Measurements from ENCODE around the gene OAT. TPM values are rescaled to one million over a fixed set of nuclear protein-coding genes. Genes with fewer than 3 reads are reported as not detected.

Gene OAT
- polyA plus RNA-seq, 2 of the 4 experiments (the other 2 are of a cell fraction), result 81.3 to 97.6 TPM

DNA sequence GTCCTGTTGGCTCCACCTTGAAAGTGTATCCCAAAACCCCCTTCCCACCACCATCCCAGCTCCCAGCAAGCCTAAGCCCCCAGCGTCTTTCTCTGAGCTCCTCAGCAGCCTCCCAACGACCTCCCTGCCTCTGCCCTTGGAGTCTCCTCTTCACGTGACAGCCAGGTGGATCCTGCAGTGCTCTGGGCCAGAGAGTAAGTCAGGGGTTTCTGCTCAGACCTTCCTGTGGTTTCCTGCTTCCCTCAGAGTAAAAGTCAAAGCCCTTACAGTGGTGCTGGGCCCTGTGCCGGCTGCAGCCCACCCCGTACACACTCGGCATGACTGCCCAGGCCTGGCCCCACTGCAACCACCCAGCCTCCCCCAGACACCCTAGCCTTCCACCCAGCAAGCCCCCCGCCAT, 51.9 kb downstream of the OAT start:
- H3K4me3 ChIP-seq, result no peak overlapping the region
- DNase-seq (ENCODE audit: low read depth in 1 of 2, low spot score in 1 of 2) (no peak), FAIRE-seq (no peak), ATAC-seq (no peak)
- H3K4me1 ChIP-seq, result no peaks in the 10 kb centered on the region
- ChIA-PET CTCF (interaction anchor here (2.1 to 2.4 kb wide), 2 partner anchors 23 to 372 kb away, joined by 9 read pairs; no protein-coding TSS in a partner anchor), POLR2A (no interaction called here)
- no peaks in the 10 kb centered on the region; the same call in 2 of the 3 replicates for H3K9me3 ChIP-seq
- WGBS (ENCODE audit: missing lambda C conversion rate), result 63% methylated on average over 6 of the region's 7 CpGs
- H3K4me2 ChIP-seq, result no peak overlapping the region
- TF ChIP-seq CEBPB (IDR thresholded peaks at IDR 0.05), result no peak
- TF ChIP-seq ESRRA (IDR thresholded peaks at IDR 0.05; ENCODE audit: borderline replicate concordance, low read length), result no peak
- no peak for TF ChIP-seq EHMT2 (IDR thresholded peaks at IDR 0.05; ENCODE audit: low read depth)
- no peak for TF ChIP-seq ZC3H11A (IDR thresholded peaks at IDR 0.05)
- no peak for TF ChIP-seq PHF8 (IDR thresholded peaks at IDR 0.05; ENCODE audit: borderline replicate concordance, low read depth)
- TF ChIP-seq RCOR1 (IDR thresholded peaks at IDR 0.05; ENCODE audit: low read depth, low read length), result no peak
- H3K27ac ChIP-seq, result no peak overlapping the region

GRCh38 chr10:124366343-124366742, 52.4 kb downstream of the OAT start:
- Histone ChIP-seq H3K4me3 (no peak overlapping the region), H3K9me3 (no peaks in the 10 kb centered on the region; the same call in 2 of the 3 replicates), H3K4me1 (no peaks in the 10 kb centered on the region), H3K27ac (no peak overlapping the region), H3K4me2 (no peak overlapping the region)
- CTCF ChIA-PET, result interaction anchor here (2.1 to 2.4 kb wide), 2 partner anchors 23 to 371 kb away, joined by 9 read pairs; no protein-coding TSS in a partner anchor
- DNase-seq (ENCODE audit: low read depth in 1 of 2, low spot score in 1 of 2) (no peak), ATAC-seq (no peak), FAIRE-seq (no peak)
- 58% methylated on average over 5 of the region's 5 CpGs for WGBS (ENCODE audit: missing lambda C conversion rate)
- POLR2A ChIA-PET, result no interaction called here
- TF ChIP-seq CHD4 (IDR thresholded peaks at IDR 0.05; ENCODE audit: borderline replicate concordance) (no peak), RARB (CRISPR knock-in tag; IDR thresholded peaks at IDR 0.05) (no peak), ATOH8 (CRISPR knock-in tag; IDR thresholded peaks at IDR 0.05; ENCODE audit: low read depth) (no peak), MAZ (IDR thresholded peaks at IDR 0.05; ENCODE audit: borderline replicate concordance, low read depth, low read length) (no peak), ZC3H11A (IDR thresholded peaks at IDR 0.05) (no peak), ZNF302 (CRISPR knock-in tag; IDR thresholded peaks at IDR 0.05) (no peak), REST (IDR thresholded peaks at IDR 0.05) (no peak), ESRRA (IDR thresholded peaks at IDR 0.05; ENCODE audit: borderline replicate concordance, low read length) (no peak), CBX8 (IDR thresholded peaks at IDR 0.05) (no peak), SMC3 (IDR thresholded peaks at IDR 0.05) (no peak), FOSL2 (IDR thresholded peaks at IDR 0.05) (no peak), FOSL2 (CRISPR knock-in tag; IDR thresholded peaks at IDR 0.05) (no peak), KDM5A (IDR thresholded peaks at IDR 0.05) (no peak)
- TF ChIP-seq, protein P1, sequence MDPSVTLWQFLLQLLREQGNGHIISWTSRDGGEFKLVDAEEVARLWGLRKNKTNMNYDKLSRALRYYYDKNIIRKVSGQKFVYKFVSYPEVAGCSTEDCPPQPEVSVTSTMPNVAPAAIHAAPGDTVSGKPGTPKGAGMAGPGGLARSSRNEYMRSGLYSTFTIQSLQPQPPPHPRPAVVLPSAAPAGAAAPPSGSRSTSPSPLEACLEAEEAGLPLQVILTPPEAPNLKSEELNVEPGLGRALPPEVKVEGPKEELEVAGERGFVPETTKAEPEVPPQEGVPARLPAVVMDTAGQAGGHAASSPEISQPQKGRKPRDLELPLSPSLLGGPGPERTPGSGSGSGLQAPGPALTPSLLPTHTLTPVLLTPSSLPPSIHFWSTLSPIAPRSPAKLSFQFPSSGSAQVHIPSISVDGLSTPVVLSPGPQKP (IDR thresholded peaks at IDR 0.05; ENCODE audit: low read depth, low read length), result no peak

DNA sequence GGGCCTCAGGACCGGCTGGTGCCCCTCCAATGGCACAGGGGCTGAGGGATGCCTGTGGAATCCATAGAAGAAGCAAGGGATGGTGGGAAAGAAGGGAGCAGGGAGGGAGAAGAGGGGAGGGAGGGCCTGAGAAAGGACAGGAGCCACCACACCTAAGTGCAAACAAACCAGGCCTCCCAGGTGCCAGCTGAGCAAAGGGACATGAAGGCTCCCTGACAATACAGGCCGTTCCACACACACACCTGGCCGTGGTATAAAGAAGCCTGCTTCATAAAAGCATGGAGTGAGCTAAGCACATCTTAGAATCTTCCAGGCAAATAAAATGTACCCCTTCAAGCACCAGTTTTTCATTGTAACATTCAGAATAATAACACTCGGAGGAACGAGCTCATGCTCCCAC, 54.0 kb downstream of the OAT start:
- FAIRE-seq (no peak), ATAC-seq (no peak), DNase-seq (ENCODE audit: low read depth in 1 of 2, low spot score in 1 of 2) (no peak)
- Histone ChIP-seq H3K4me1 (no peaks in the 10 kb centered on the region), H3K9me3 (no peaks in the 10 kb centered on the region), H3K27ac (no peak overlapping the region), H3K4me2 (no peak overlapping the region), H3K4me3 (no peak overlapping the region)
- TF ChIP-seq EHMT2 (IDR thresholded peaks at IDR 0.05; ENCODE audit: low read depth) (no peak), RFX5 (IDR thresholded peaks at IDR 0.05) (no peak), RARB (CRISPR knock-in tag; IDR thresholded peaks at IDR 0.05) (no peak), NR3C1 (IDR thresholded peaks at IDR 0.05) (no peak), HDAC2 (IDR thresholded peaks at IDR 0.05) (no peak), ZSCAN20 (CRISPR knock-in tag; IDR thresholded peaks at IDR 0.05) (no peak)
- TF ChIP-seq, protein P1 (IDR thresholded peaks at IDR 0.05; ENCODE audit: low read depth, low read length), result no peak
- ChIA-PET POLR2A (no interaction called here), CTCF (interaction anchor here (0.9 to 3.9 kb wide), 4 partner anchors 24 to 397 kb away, joined by 3 to 13 read pairs (median 9); no protein-coding TSS in a partner anchor)
- WGBS (ENCODE audit: missing lambda C conversion rate), result 44% methylated on average over 5 of the region's 5 CpGs

Measured in A549 (cell line).